HCT116 (cell line): ENCODE results near the gene ADGRL3. TPM values are rescaled to one million over a fixed set of nuclear protein-coding genes. Genes with fewer than 3 reads are reported as not detected.

Source experiments
- ATAC-seq: fragments of 200-7000 bp; cut with Tn5 transposase; 2 replicates; pipeline ENCODE4 v1.9.1; 2020; ENCODE audit warnings: mild to moderate bottlenecking, moderate library complexity
- BruUV-seq: library from RNA; stranded (reverse); fragments of 400-500 nt; replicated peaks from 2 replicates; lab custom pipeline; 2021; lab: Mats Ljungman, UMichigan
- CTCF ChIA-PET: fragments of 300-600 bp; sonication (Branson Sonifier 250); formaldehyde crosslinking; loops from one replicate; lab custom pipeline; 2021; ENCODE audit warnings: antibody characterized with exemption; lab: Charles Lee
- POLR2A ChIA-PET: fragments of 300-600, 350-600 bp; sonication (Branson Sonifier 250); formaldehyde crosslinking; loops from one replicate; lab custom pipeline; 2021; ENCODE audit warnings: antibody characterized with exemption; lab: Charles Lee
- RAD21 ChIA-PET, 2 experiments: fragments of 300-600 bp; sonication (Branson Sonifier 250); formaldehyde crosslinking; loops; one replicate each; lab custom pipeline; 2023; ENCODE audit warnings: low total read pairs in 2 of 2; ENCODE audit not compliant: uncharacterized antibody in 2 of 2, unreplicated experiment in 2 of 2, low non-redundant PET in 1 of 2; lab: Charles Lee
- DNase-seq: peaks from one replicate; pipeline ENCODE4 v3.0.0-alpha.2; 2010; ENCODE audit warnings: low read depth, low spot score
- H2AFZ ChIP-seq: fragments of 200-600 bp; shearing (Covaris generic), sonication (generic); 2 replicates; pipeline ENCODE4 v1.6.1; 2017; ENCODE audit warnings: low read depth, mixed run types, mixed read lengths, antibody characterized with exemption, low read length; ENCODE audit not compliant: poor library complexity, severe bottlenecking
- H3K27ac ChIP-seq: 2 replicates; pipeline ENCODE4 v1.5.1; 2012; ENCODE audit warnings: low read depth, low read length
- H3K27me3 ChIP-seq: fragments of 200-600 bp; sonication (generic); 2 replicates; pipeline ENCODE4 v1.6.1; 2016; ENCODE audit warnings: mixed run types, low read length, mixed read lengths; ENCODE audit not compliant: insufficient read depth
- H3K36me3 ChIP-seq, 2 experiments: fragments of 200-500 bp in 1 of 2; fragments of 200-600 bp in 1 of 2; sonication (Bioruptor generic) in 1 of 2; sonication (generic) in 1 of 2; 2 replicates each; pipeline versions ENCODE4 v1.5.1 to v1.6.1; 2014 to 2016; ENCODE audit warnings: low read length in 2 of 2, inconsistent platforms in 1 of 2, mixed read lengths in 1 of 2, mixed run types in 1 of 2; ENCODE audit not compliant: insufficient read depth in 2 of 2, control insufficient read depth in 1 of 2
- H3K4me1 ChIP-seq, 2 experiments: fragments of 200-600 bp in 1 of 2; sonication (generic) in 1 of 2; 2 replicates each; pipeline versions ENCODE4 v1.5.1 to v1.6.1; 2012 to 2017; ENCODE audit warnings: low read length in 2 of 2, inconsistent platforms in 1 of 2, mild to moderate bottlenecking in 1 of 2, mixed read lengths in 1 of 2, mixed run types in 1 of 2, moderate library complexity in 1 of 2; ENCODE audit not compliant: insufficient read depth in 2 of 2, control insufficient read depth in 1 of 2
- H3K4me2 ChIP-seq: fragments of 200-600 bp; sonication (generic); 2 replicates; pipeline ENCODE4 v1.6.1; 2017; ENCODE audit warnings: mixed run types, low read length, mixed read lengths
- H3K4me3 ChIP-seq, 2 experiments: fragments of 200-600 bp in 1 of 2; sonication (generic) in 1 of 2; replicated peaks in 1 of 2; 2 replicates each; pipeline ENCODE4 v1.5.1; 2011 to 2016; ENCODE audit warnings: low read length in 2 of 2, control low read depth in 1 of 2, low read depth in 1 of 2, mild to moderate bottlenecking in 1 of 2, mixed read lengths in 1 of 2, mixed run types in 1 of 2
- H3K79me2 ChIP-seq: fragments of 200-600 bp; sonication (generic); 2 replicates; pipeline ENCODE4 v1.6.1; 2017; ENCODE audit warnings: mild to moderate bottlenecking, mixed run types, low read length, moderate library complexity, mixed read lengths; ENCODE audit not compliant: insufficient read depth
- H3K9ac ChIP-seq: fragments of 200-600 bp; sonication (generic); 2 replicates; pipeline ENCODE4 v1.6.1; 2016; ENCODE audit warnings: low read length, mixed read lengths
- H3K9me2 ChIP-seq: fragments of 200-600 bp; sonication (generic), shearing (Covaris generic); 2 replicates; pipeline ENCODE4 v1.6.1; 2017; ENCODE audit warnings: mixed run types, mild to moderate bottlenecking, moderate library complexity; ENCODE audit not compliant: insufficient read depth
- H3K9me3 ChIP-seq, 2 experiments: fragments of 200-500 bp in 1 of 2; fragments of 200-600 bp in 1 of 2; sonication (Bioruptor generic) in 1 of 2; sonication (generic) in 1 of 2; 2 replicates each; pipeline ENCODE4 v1.6.1; 2014 to 2017; ENCODE audit warnings: low read length in 2 of 2, mixed read lengths in 2 of 2, inconsistent platforms in 1 of 2, low read depth in 1 of 2, mild to moderate bottlenecking in 1 of 2, mixed run types in 1 of 2, moderate library complexity in 1 of 2; ENCODE audit not compliant: control insufficient read depth in 1 of 2, insufficient read depth in 1 of 2
- H4K20me1 ChIP-seq: fragments of 200-600 bp; sonication (generic), shearing (Covaris generic); 2 replicates; pipeline ENCODE4 v1.6.1; 2017; ENCODE audit warnings: mixed run types, mild to moderate bottlenecking, moderate library complexity; ENCODE audit not compliant: insufficient read depth
- EGR1 ChIP-seq: IDR thresholded peaks from 2 replicates; pipeline ENCODE4 v1.6.1; 2012; ENCODE audit warnings: low read depth
- ELF1 ChIP-seq: IDR thresholded peaks from 2 replicates; pipeline ENCODE4 v1.6.1; 2012; ENCODE audit warnings: low read depth, borderline replicate concordance
- FOSL1 ChIP-seq: IDR thresholded peaks from 2 replicates; pipeline ENCODE4 v1.6.1; 2012; ENCODE audit warnings: low read depth
- JUND ChIP-seq: IDR thresholded peaks from 2 replicates; pipeline ENCODE4 v1.6.1; 2012
- REST ChIP-seq: IDR thresholded peaks from 2 replicates; pipeline ENCODE4 v1.6.1; 2012; ENCODE audit warnings: low read depth
- SIN3A ChIP-seq: IDR thresholded peaks from 2 replicates; pipeline ENCODE4 v1.6.1; 2012; ENCODE audit warnings: low read depth
- YY1 ChIP-seq: IDR thresholded peaks from 2 replicates; pipeline ENCODE4 v1.6.1; 2011; ENCODE audit warnings: low read length, low read depth, moderate library complexity, mild to moderate bottlenecking; ENCODE audit not compliant: insufficient replicate concordance; ENCODE audit errors: extremely low read depth
- ZBTB33 ChIP-seq: IDR thresholded peaks from 2 replicates; pipeline ENCODE4 v1.6.1; 2011; ENCODE audit warnings: mild to moderate bottlenecking, low read length, moderate library complexity; ENCODE audit not compliant: insufficient replicate concordance; ENCODE audit errors: extremely low read depth
- ZFX ChIP-seq: fragments of 450-650 bp; IDR thresholded peaks from 2 replicates; pipeline ENCODE4 v1.6.1; 2017
- intact Hi-C: fragments of 100-400 bp; cut with micrococcal nuclease; formaldehyde crosslinking; loops from 2 replicates; pipeline ENCODE4 v1.10.0; 2022
- total RNA-seq: library from RNA; stranded (reverse); gene quantifications from one replicate; pipeline ENCODE4 v1.2.1, GENCODE V29; 2021; ENCODE audit not compliant: unreplicated experiment

ADGRL3 gene
- total RNA-seq, 1 experiment from 2014 or later = not detected

GRCh38 chr4:61693520-61693919 lies 493.4 kb downstream of the ADGRL3 start (continued):
- TF ChIP-seq REST = no peak
- no peak for TF ChIP-seq ZBTB33
- no peak for TF ChIP-seq SIN3A
- no peak for TF ChIP-seq FOSL1

GRCh38 chr4:61714387-61714911 lies 514.3 kb downstream of the ADGRL3 start:
- intact Hi-C loops = no loop called here
- Histone ChIP-seq H3K4me1 (no peaks in the 10 kb centered on the region), H3K27ac (no peak overlapping the region), H3K9ac (no peak overlapping the region), H4K20me1 (no peaks in the 10 kb centered on the region), H3K9me3 (peaks cover 6 to 7% of the 10 kb centered on the region in 2 experiments; a peak in 3 of 4 replicates), H2AFZ (no peak overlapping the region), H3K27me3 (no peaks in the 10 kb centered on the region), H3K9me2 (no peaks in the 10 kb centered on the region)
- ChIA-PET POLR2A (no interaction called here), CTCF (no interaction called here), RAD21 (no interaction called here)
- BruUV-seq = no TSS peak
- no peak for DNase-seq
- no peak for TF ChIP-seq ELF1
- TF ChIP-seq YY1 = no peak
- no peak for TF ChIP-seq EGR1
- TF ChIP-seq ZFX = no peak
- TF ChIP-seq JUND = no peak
- TF ChIP-seq, all 23 proteins: peak for 0
- Histone ChIP-seq H3K4me2 (no peak overlapping the region), H3K79me2 (no peaks in the 10 kb centered on the region), H3K36me3 (no peaks in the 10 kb centered on the region), H3K4me3 (no peak overlapping the region)
- ATAC-seq = no peak
